HL-60 (cell line): Measurements from ENCODE around the gene GLB1L.

ENCODE experiments used
- DNase-seq, 2 experiments: peaks; one replicate each; pipeline ENCODE4 v3.0.0-alpha.2; 2010 to 2020; ENCODE audit warnings: low read depth in 1 of 2, low spot score in 1 of 2
- H3K27ac ChIP-seq: fragments of 250-450 bp; sonication (Bioruptor Pico); replicated peaks from 2 replicates; pipeline ENCODE4 v1.5.1; 2020; ENCODE audit warnings: mild to moderate bottlenecking, moderate library complexity
- H3K27me3 ChIP-seq: fragments of 250-450 bp; sonication (Bioruptor Pico); 2 replicates; pipeline ENCODE4 v1.5.1; 2021; ENCODE audit warnings: mild to moderate bottlenecking, moderate library complexity; ENCODE audit not compliant: insufficient read depth, poor library complexity, severe bottlenecking
- H3K4me3 ChIP-seq: replicated peaks from 2 replicates; pipeline ENCODE4 v1.5.1; 2011; ENCODE audit warnings: mild to moderate bottlenecking, control low read depth, low read length; ENCODE audit not compliant: insufficient read depth
- GABPA ChIP-seq: IDR thresholded peaks from 2 replicates; pipeline ENCODE4 v1.6.1; 2012; ENCODE audit warnings: low read depth
- POLR2AphosphoS5 ChIP-seq: IDR thresholded peaks from 2 replicates; pipeline ENCODE4 v1.6.1; 2012; ENCODE audit warnings: low read depth
- SPI1 ChIP-seq: IDR thresholded peaks from 2 replicates; pipeline ENCODE4 v1.6.1; 2012; ENCODE audit warnings: low read depth, mild to moderate bottlenecking, borderline replicate concordance
- TF ChIP-seq, protein P1 (sequence below): IDR thresholded peaks from 2 replicates; pipeline ENCODE4 v1.6.1; 2012; ENCODE audit warnings: low read depth; ENCODE audit not compliant: insufficient replicate concordance
- TF ChIP-seq, protein P2 (sequence below): IDR thresholded peaks from one replicate; pipeline ENCODE4 v1.5.1; 2011; ENCODE audit warnings: low read length, control low read depth, inconsistent platforms; ENCODE audit not compliant: insufficient read depth

The GLB1L gene

DNA sequence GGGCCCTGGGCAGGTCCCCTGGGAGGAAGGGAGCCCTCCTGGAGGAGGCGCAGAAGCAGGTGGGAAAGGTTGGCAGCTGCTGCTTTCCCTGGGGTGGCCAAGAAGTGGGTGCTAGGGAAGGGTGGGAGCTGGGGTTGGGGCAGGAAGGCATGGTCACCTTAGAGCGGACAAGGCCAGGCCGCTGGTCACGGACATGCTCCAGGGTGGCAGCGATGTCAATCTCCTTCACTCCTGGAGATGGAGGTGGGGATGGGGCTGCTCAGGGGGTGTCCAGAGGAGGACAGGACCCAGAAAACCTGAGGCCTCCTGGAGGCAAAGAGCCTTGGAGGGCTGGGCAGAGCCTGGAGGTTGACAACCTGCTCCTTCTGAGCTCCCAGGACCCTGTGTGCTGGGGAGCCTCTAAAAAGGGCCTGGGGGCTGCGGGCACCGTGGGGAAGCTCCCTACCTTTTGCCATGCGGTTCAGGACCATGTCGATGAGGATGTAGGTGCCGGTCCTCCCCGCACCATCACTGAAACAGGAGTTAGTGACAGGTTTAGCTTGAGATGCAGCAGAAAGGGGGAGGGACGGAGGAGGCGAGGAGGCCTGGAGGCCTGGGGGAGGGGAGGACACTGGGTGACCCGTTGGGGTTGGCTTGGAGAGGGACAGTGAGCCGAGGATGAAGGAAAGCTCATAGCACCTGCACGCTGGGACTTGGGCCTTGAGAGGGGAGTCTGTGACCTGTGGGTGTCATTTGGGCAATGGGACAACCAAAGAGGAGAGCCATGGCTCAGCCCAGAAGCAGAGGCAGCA is 45.3 kb upstream of the GLB1L start:
- TF ChIP-seq GABPA, result no peak
- TF ChIP-seq, protein P1, sequence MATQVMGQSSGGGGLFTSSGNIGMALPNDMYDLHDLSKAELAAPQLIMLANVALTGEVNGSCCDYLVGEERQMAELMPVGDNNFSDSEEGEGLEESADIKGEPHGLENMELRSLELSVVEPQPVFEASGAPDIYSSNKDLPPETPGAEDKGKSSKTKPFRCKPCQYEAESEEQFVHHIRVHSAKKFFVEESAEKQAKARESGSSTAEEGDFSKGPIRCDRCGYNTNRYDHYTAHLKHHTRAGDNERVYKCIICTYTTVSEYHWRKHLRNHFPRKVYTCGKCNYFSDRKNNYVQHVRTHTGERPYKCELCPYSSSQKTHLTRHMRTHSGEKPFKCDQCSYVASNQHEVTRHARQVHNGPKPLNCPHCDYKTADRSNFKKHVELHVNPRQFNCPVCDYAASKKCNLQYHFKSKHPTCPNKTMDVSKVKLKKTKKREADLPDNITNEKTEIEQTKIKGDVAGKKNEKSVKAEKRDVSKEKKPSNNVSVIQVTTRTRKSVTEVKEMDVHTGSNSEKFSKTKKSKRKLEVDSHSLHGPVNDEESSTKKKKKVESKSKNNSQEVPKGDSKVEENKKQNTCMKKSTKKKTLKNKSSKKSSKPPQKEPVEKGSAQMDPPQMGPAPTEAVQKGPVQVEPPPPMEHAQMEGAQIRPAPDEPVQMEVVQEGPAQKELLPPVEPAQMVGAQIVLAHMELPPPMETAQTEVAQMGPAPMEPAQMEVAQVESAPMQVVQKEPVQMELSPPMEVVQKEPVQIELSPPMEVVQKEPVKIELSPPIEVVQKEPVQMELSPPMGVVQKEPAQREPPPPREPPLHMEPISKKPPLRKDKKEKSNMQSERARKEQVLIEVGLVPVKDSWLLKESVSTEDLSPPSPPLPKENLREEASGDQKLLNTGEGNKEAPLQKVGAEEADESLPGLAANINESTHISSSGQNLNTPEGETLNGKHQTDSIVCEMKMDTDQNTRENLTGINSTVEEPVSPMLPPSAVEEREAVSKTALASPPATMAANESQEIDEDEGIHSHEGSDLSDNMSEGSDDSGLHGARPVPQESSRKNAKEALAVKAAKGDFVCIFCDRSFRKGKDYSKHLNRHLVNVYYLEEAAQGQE, result no peak
- DNase-seq, result no peak
- Histone ChIP-seq H3K27ac (no peak overlapping the region), H3K4me3 (no peak overlapping the region), H3K27me3 (peaks cover 9% of the 10 kb centered on the region)

DNA sequence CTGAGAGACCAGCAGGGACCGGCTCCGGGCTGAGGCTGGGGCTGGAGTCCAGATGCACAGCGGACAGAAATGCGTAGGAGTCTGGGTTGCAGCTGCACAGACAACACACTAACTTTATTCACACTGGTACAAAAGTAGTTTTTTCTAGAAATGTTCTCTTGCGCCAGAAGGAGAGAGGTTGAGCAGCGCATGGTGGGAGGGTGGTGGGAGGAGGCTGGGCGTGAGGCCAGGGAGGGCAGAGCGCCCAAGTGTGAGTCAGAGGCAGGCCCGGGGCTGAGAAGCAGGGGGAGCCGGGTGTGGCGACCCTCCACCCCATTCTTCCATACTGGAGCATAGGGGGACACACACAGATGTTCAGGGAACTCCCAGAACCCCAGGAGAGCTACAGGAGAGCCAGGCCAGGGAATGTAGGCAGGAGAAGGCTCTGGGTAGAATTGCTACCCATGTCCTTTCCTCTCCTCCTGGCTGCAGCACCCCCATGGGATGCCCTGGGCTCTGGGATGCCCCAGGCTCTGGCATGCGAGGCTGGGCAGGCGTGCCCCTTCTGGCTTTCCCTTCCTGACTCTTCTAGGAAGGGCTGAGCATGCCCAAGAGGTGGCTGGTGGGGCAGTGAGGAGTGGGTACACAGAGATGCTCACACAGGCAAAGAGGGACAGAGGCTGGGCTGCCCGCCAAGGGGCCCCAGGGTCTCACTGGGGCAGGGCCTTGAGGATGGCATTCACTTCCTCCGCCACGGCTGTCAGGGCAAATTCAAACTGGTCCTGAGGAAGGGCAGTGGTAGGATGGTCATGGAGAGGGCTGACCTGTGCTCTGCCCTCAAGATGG is 44.5 kb upstream of the GLB1L start:
- H3K27ac ChIP-seq, result no peak overlapping the region
- no peak for DNase-seq

DNA sequence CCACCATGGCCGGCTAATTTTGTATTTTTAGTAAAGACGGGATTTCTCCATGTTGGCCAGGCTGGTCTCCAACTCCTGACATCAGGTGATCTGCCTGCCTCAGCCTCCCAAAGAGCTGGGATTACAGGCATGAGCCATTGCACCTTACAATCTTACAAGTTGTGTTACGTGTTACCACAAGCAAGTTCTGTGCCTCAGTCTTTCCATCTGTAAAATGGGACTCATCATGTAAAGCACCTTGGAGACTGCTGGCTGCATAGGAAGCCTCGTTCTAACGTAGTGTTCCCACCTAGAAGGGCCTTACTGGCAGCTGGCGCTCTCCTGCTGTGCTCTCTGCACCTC is 43.9 kb upstream of the GLB1L start:
- TF ChIP-seq, protein P1, result no peak
- TF ChIP-seq POLR2AphosphoS5, result no peak
- TF ChIP-seq SPI1, result no peak
- TF ChIP-seq GABPA, result no peak
- TF ChIP-seq, protein P2, sequence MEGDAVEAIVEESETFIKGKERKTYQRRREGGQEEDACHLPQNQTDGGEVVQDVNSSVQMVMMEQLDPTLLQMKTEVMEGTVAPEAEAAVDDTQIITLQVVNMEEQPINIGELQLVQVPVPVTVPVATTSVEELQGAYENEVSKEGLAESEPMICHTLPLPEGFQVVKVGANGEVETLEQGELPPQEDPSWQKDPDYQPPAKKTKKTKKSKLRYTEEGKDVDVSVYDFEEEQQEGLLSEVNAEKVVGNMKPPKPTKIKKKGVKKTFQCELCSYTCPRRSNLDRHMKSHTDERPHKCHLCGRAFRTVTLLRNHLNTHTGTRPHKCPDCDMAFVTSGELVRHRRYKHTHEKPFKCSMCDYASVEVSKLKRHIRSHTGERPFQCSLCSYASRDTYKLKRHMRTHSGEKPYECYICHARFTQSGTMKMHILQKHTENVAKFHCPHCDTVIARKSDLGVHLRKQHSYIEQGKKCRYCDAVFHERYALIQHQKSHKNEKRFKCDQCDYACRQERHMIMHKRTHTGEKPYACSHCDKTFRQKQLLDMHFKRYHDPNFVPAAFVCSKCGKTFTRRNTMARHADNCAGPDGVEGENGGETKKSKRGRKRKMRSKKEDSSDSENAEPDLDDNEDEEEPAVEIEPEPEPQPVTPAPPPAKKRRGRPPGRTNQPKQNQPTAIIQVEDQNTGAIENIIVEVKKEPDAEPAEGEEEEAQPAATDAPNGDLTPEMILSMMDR, result no peak

More for the DNA sequence above, 44.5 kb upstream of the GLB1L start:
- TF ChIP-seq, protein P1, result no peak
- TF ChIP-seq POLR2AphosphoS5 (no peak), GABPA (no peak), SPI1 (no peak)
- TF ChIP-seq, protein P2, result no peak
- no peak overlapping the region for H3K4me3 ChIP-seq
- H3K27me3 ChIP-seq, result peaks cover 5% of the 10 kb centered on the region

More for the DNA sequence above, 43.9 kb upstream of the GLB1L start:
- Histone ChIP-seq H3K27ac (no peak overlapping the region), H3K4me3 (no peak overlapping the region), H3K27me3 (peaks cover 5% of the 10 kb centered on the region)
- no peak for DNase-seq
